ENCODE data around the gene OTOG.

DNA sequence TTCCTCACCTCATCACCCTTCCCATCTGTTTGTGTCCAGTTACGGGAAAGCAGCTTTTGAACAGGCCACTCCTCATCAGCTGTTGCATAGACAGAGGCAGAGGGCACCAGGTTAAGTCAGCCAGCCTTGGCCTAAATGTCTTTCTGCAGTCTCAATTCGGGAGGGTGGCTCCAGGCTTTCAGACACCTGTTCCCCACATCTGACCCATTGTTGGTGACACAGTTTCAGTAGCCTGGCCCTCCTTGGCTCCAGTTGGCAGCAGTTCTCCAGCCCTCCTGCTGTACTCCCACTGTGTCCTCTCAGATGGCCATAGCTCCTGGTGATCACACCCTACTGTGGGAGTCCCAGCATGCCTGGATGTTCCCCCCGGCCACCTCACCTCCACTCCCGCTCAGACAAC lies 101.5 kb downstream of the OTOG start:
- no peak for TF ChIP-seq CTCF (conservative IDR thresholded peaks at IDR 0.05)
- no peak for TF ChIP-seq EZH2 (IDR thresholded peaks at IDR 0.05; ENCODE audit: low read depth)
